HepG2 (cell line): Measurements from ENCODE around the gene CRLF1. TPM values are rescaled to one million over a fixed set of nuclear protein-coding genes. Genes with fewer than 3 reads are reported as not detected.

Source experiments
- ATAC-seq: fragments of 200-7000 bp; cut with Tn5 transposase; 3 replicates; pipeline ENCODE4 v1.9.1; 2020; ENCODE audit warnings: mild to moderate bottlenecking, moderate library complexity
- BruUV-seq: library from RNA; stranded (reverse); fragments of 400-500 nt; replicated peaks from 2 replicates; lab custom pipeline; 2021; lab: Mats Ljungman, UMichigan
- CTCF ChIA-PET: fragments of 300-600 bp; formaldehyde crosslinking; extraction: SDS; loops from one replicate; lab custom pipeline; 2021; ENCODE audit warnings: low total read pairs, inconsistent platforms, low intra/inter-chr PET ratio; lab: Yijun Ruan, JAX
- POLR2A ChIA-PET: fragments of 350-600 bp; sonication (Branson Sonifier 250); formaldehyde crosslinking; loops from one replicate; lab custom pipeline; 2020; ENCODE audit warnings: antibody characterized with exemption, inconsistent platforms; lab: Yijun Ruan, JAX
- DNase-seq: peaks from one replicate; pipeline ENCODE4 v3.0.0-alpha.2; 2015; ENCODE audit warnings: low spot score
- FAIRE-seq: peaks from 3 replicates; lab custom pipeline; 2011; peaks lifted over from hg19 to GRCh38; lab: Jason Lieb, UNC
- H2AFZ ChIP-seq: one replicate; pipeline ENCODE4 v1.6.1; 2011; ENCODE audit warnings: low read length, inconsistent platforms
- H3K27ac ChIP-seq: fragments of 300-600 bp; 3 replicates; pipeline ENCODE4 v1.8.0; 2011; ENCODE audit warnings: mixed run types, mild to moderate bottlenecking, mixed read lengths, low read length, inconsistent platforms; ENCODE audit not compliant: insufficient read depth; ENCODE audit errors: extremely low read length
- H3K27me3 ChIP-seq, 2 experiments: fragments of 200-600 bp in 1 of 2; 2 replicates in 1 of 2; 3 replicates in 1 of 2; pipeline versions ENCODE4 v1.6.0 to v1.8.0; 2011; ENCODE audit warnings: low read length in 2 of 2, mild to moderate bottlenecking in 2 of 2, moderate library complexity in 2 of 2, inconsistent platforms in 1 of 2; ENCODE audit not compliant: insufficient read depth in 2 of 2, control insufficient read depth in 1 of 2
- H3K36me3 ChIP-seq, 2 experiments: fragments of 200-600 bp in 1 of 2; replicated peaks in 1 of 2; 2 replicates in 1 of 2; 3 replicates in 1 of 2; pipeline versions ENCODE4 v1.5.1 to v1.8.0; 2011; ENCODE audit warnings: low read length in 2 of 2, inconsistent platforms in 1 of 2; ENCODE audit not compliant: insufficient read depth in 2 of 2, control insufficient read depth in 1 of 2
- H3K4me1 ChIP-seq: 2 replicates; pipeline ENCODE4 v1.5.1; 2012; ENCODE audit warnings: low read length, inconsistent platforms; ENCODE audit not compliant: insufficient read depth
- H3K4me2 ChIP-seq: 2 replicates; pipeline ENCODE4 v1.6.0; 2011; ENCODE audit warnings: low read depth, low read length, inconsistent platforms
- H3K4me3 ChIP-seq, 3 experiments: fragments of 200-600 bp in 1 of 3; sonication (generic), shearing (Covaris generic) in 1 of 3; replicated peaks in 1 of 3; 2 replicates each; pipeline ENCODE4 v1.5.1; 2011 to 2016; ENCODE audit warnings: low read length in 3 of 3, inconsistent platforms in 2 of 3, low read depth in 2 of 3, mild to moderate bottlenecking in 2 of 3, control low read depth in 1 of 3, mixed read lengths in 1 of 3; ENCODE audit not compliant: insufficient read depth in 1 of 3
- H3K79me2 ChIP-seq: one replicate; pipeline ENCODE4 v1.6.1; 2011; ENCODE audit warnings: low read length, inconsistent platforms; ENCODE audit not compliant: insufficient read depth
- H3K9ac ChIP-seq: 2 replicates; pipeline ENCODE4 v1.6.0; 2011; ENCODE audit warnings: mild to moderate bottlenecking, low read depth, low read length, inconsistent platforms; ENCODE audit not compliant: insufficient read depth
- H3K9me3 ChIP-seq: 2 replicates; pipeline ENCODE4 v1.5.1; 2012; ENCODE audit warnings: mild to moderate bottlenecking, low read length
- H4K20me1 ChIP-seq: 2 replicates; pipeline ENCODE4 v1.6.0; 2011; ENCODE audit warnings: inconsistent platforms, mild to moderate bottlenecking, low read length, moderate library complexity; ENCODE audit not compliant: insufficient read depth
- CHCHD3 ChIP-seq: sonication (generic); formaldehyde crosslinking; IDR thresholded peaks from 2 replicates; pipeline ENCODE4 v1.8.0; 2022; ENCODE audit warnings: mild to moderate bottlenecking, missing genetic modification reagents, moderate library complexity
- ELF4 ChIP-seq: sonication (generic); formaldehyde crosslinking; IDR thresholded peaks from 2 replicates; pipeline ENCODE4 v1.5.0; 2020; ENCODE audit warnings: missing genetic modification reagents, mild to moderate bottlenecking, moderate library complexity, borderline replicate concordance
- EP300 ChIP-seq, 3 experiments: sonication (generic) in 1 of 3; formaldehyde crosslinking in 1 of 3; IDR thresholded peaks; 2 replicates each; pipeline versions ENCODE4 v1.5.1 to v1.6.1; 2011 to 2020; ENCODE audit warnings: low read depth in 2 of 3, low read length in 2 of 3, borderline replicate concordance in 1 of 3, improper control_type of control experiment in 1 of 3, mild to moderate bottlenecking in 1 of 3, missing genetic modification reagents in 1 of 3, moderate library complexity in 1 of 3
- GATA4 ChIP-seq: sonication (generic); IDR thresholded peaks from 2 replicates; pipeline ENCODE4 v1.6.1; 2016; ENCODE audit warnings: antibody characterized with exemption, low read depth, borderline replicate concordance
- GATAD1 ChIP-seq: IDR thresholded peaks from 2 replicates; pipeline ENCODE4 v1.6.1; 2016; ENCODE audit warnings: missing genetic modification reagents, missing compliant biosample characterization
- HNRNPL ChIP-seq: fragments of 200-400 bp; formaldehyde crosslinking; IDR thresholded peaks from 2 replicates; pipeline ENCODE4 v1.6.1; 2017; ENCODE audit warnings: mild to moderate bottlenecking, low read depth, low read length
- KDM5A ChIP-seq: fragments of 200-600 bp; sonication (generic); IDR thresholded peaks from 2 replicates; pipeline ENCODE4 v1.7.0; 2018; ENCODE audit warnings: antibody characterized with exemption, mild to moderate bottlenecking, low read length, borderline replicate concordance
- RBFOX2 ChIP-seq: fragments of 200-400 bp; formaldehyde crosslinking; IDR thresholded peaks from 2 replicates; pipeline ENCODE4 v1.6.1; 2017; ENCODE audit warnings: low read depth, mild to moderate bottlenecking, low read length
- SRSF4 ChIP-seq: fragments of 200-400 bp; formaldehyde crosslinking; IDR thresholded peaks from one replicate; pipeline ENCODE4 v1.6.1; 2018; ENCODE audit warnings: mild to moderate bottlenecking, low read depth, low read length, moderate library complexity; ENCODE audit not compliant: poor library complexity, severe bottlenecking
- XBP1 ChIP-seq: sonication (generic); formaldehyde crosslinking; IDR thresholded peaks from 2 replicates; pipeline ENCODE4 v1.5.0; 2020; ENCODE audit warnings: missing genetic modification reagents
- ZNF136 ChIP-seq: sonication (generic); formaldehyde crosslinking; IDR thresholded peaks from 2 replicates; pipeline ENCODE4 v1.8.1; 2022; ENCODE audit warnings: low read depth, mild to moderate bottlenecking, moderate library complexity, missing genetic modification reagents
- ZNF317 ChIP-seq: sonication (generic); formaldehyde crosslinking; IDR thresholded peaks from 2 replicates; pipeline ENCODE4 v1.5.0; 2020; ENCODE audit warnings: mild to moderate bottlenecking, missing genetic modification reagents
- ZNF562 ChIP-seq: sonication (generic); formaldehyde crosslinking; IDR thresholded peaks from 2 replicates; pipeline ENCODE4 v1.8.0; 2022; ENCODE audit warnings: missing genetic modification reagents, borderline replicate concordance
- ZNF567 ChIP-seq: sonication (generic); formaldehyde crosslinking; IDR thresholded peaks from 2 replicates; pipeline ENCODE4 v1.8.1; 2023; ENCODE audit warnings: mild to moderate bottlenecking, missing genetic modification reagents, borderline replicate concordance
- ZNF883 ChIP-seq: sonication (generic); formaldehyde crosslinking; IDR thresholded peaks from 2 replicates; pipeline ENCODE4 v1.5.1; 2020; ENCODE audit warnings: mild to moderate bottlenecking, missing genetic modification reagents; ENCODE audit errors: not compliant biosample characterization
- WGBS: methylation state at CpG from one replicate; pipeline ENCODE4 v1.1.6; 2017; ENCODE audit warnings: low lambda C conversion rate; 5-methylcytosine and 5-hydroxymethylcytosine counted together
- in situ Hi-C: cut with HindIII; loops from 2 replicates; pipeline ENCODE4 v1.10.0; 2017; ENCODE audit warnings: low pct_unique_long_range_greater_than_20kb; ENCODE audit not compliant: extremely low pct_ligation_motif_present
- intact Hi-C: fragments of 100-400 bp; cut with micrococcal nuclease; formaldehyde crosslinking; loops from one replicate; pipeline ENCODE4 v1.10.0; 2022; ENCODE audit not compliant: unreplicated experiment
- polyA plus RNA-seq, 8 experiments: library from polyadenylated mRNA; depleted of rRNA in 3 of 8; stranded (reverse) in 7 of 8; unstranded in 1 of 8; fragments of >200 nt; fragmentation: Illumina TruSeq in 4 of 8; extraction: Trizol in 4 of 8; gene quantifications; 2 replicates each; pipeline versions ENCODE4 v1.2.1 to v1.2.3, GENCODE V29; 2011 to 2016; ENCODE audit warnings: low read depth in 4 of 8, missing spikeins in 1 of 8, mixed read lengths in 1 of 8; ENCODE audit not compliant: insufficient read depth in 1 of 8
- total RNA-seq, 5 experiments: library from RNA; depleted of rRNA; stranded (reverse); fragments of >200 nt; fragmentation: Illumina TruSeq; extraction: Trizol; gene quantifications; 2 replicates each; pipeline ENCODE4 v1.2.3, GENCODE V29; 2016; ENCODE audit warnings: low read depth in 1 of 5
- TF ChIP-seq, protein P1 (sequence below): sonication (generic); formaldehyde crosslinking; conservative IDR thresholded peaks from 2 replicates; pipeline ENCODE4 v1.4.0; 2020; ENCODE audit warnings: missing genetic modification reagents
- TF ChIP-seq, protein P2 (sequence below): IDR thresholded peaks from 2 replicates; pipeline ENCODE4 v1.6.1; 2012; ENCODE audit warnings: low read depth, low read length, improper control_type of control experiment

The CRLF1 gene
- total and polyA plus RNA-seq, 2 of the 13 experiments (the other 11 are each of a cell fraction or from before 2014, with no cell fraction given) = 217 to 296 TPM

GRCh38 chr19:18588611-18589379 lies 17.8 kb downstream of the CRLF1 start, which contains the start of gene REX1BD:
REX1BD (plus strand) TSS chr19:18588798; CDS start chr19:18588802, 4 bp downstream.
- POLR2A ChIA-PET = interaction anchor here (0.7 to 3.2 kb wide), 26 partner anchors 10 to 365 kb away, joined by 3 to 74 read pairs (median 4); partner anchors contain the start of genes CRLF1, ELL, KXD1 and TMEM59L
- peak; percentile 84 for ATAC-seq
- Histone ChIP-seq H3K36me3 (peaks cover 0 to 9% of the 10 kb centered on the region in 2 experiments; a peak in 1 of 5 replicates), H3K9ac (peak within 1 kb of the TSS; percentile 75), H3K27me3 (no peaks in the 10 kb centered on the region; a peak in 1 of 5 replicates), H3K4me1 (peaks cover 33% of the 10 kb centered on the region), H3K79me2 (no peaks in the 10 kb centered on the region), H2AFZ (no peak within 1 kb of the TSS), H4K20me1 (no peaks in the 10 kb centered on the region), H3K27ac (peak within 1 kb of the TSS; percentile 92), H3K4me2 (peak within 1 kb of the TSS; percentile 96), H3K9me3 (no peaks in the 10 kb centered on the region), H3K4me3 (peak within 1 kb of the TSS; percentile 59 to 85 (median 68))
- in situ Hi-C loops (no loop called here), intact Hi-C loops (loop anchor here (1.0 to 2.0 kb wide), 2 partner anchors 86 to 120 kb away; no protein-coding TSS in a partner anchor)
- WGBS = under 1% methylated on average over 22 of the region's 72 CpGs
- BruUV-seq = no TSS peak
- no peak for FAIRE-seq
- CTCF ChIA-PET = no interaction called here
- peak; percentile 78 for DNase-seq
- TF ChIP-seq ZNF136 (CRISPR knock-in tag) = no peak
- peak; percentile 80 for TF ChIP-seq GATA4
- TF ChIP-seq CHCHD3 (CRISPR knock-in tag) = no peak
- no peak for TF ChIP-seq ELF4 (CRISPR knock-in tag)
- TF ChIP-seq RBFOX2 = peak; percentile 95
- TF ChIP-seq ZNF567 = no peak; the same call in none of the 2 replicates
- TF ChIP-seq EP300 (IDR thresholded peaks at IDR 0.05; ENCODE audit: low read depth in 2 of 2, low read length in 2 of 2) = no peak
- no peak; the same call in none of the 2 replicates for TF ChIP-seq EP300 (CRISPR knock-in tag; IDR thresholded peaks at IDR 0.05; ENCODE audit: borderline replicate concordance)
- TF ChIP-seq ZNF317 (CRISPR knock-in tag) = peak; percentile 55; the same call in 1 of the 2 replicates
- TF ChIP-seq GATAD1 = peak; percentile 85
- TF ChIP-seq XBP1 (CRISPR knock-in tag) = no peak
- TF ChIP-seq ZNF883 (CRISPR knock-in tag) = peak; percentile 14
- TF ChIP-seq, protein P1, sequence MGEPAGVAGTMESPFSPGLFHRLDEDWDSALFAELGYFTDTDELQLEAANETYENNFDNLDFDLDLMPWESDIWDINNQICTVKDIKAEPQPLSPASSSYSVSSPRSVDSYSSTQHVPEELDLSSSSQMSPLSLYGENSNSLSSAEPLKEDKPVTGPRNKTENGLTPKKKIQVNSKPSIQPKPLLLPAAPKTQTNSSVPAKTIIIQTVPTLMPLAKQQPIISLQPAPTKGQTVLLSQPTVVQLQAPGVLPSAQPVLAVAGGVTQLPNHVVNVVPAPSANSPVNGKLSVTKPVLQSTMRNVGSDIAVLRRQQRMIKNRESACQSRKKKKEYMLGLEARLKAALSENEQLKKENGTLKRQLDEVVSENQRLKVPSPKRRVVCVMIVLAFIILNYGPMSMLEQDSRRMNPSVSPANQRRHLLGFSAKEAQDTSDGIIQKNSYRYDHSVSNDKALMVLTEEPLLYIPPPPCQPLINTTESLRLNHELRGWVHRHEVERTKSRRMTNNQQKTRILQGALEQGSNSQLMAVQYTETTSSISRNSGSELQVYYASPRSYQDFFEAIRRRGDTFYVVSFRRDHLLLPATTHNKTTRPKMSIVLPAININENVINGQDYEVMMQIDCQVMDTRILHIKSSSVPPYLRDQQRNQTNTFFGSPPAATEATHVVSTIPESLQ = no peak
- TF ChIP-seq SRSF4 = peak; percentile 70
- peak; percentile 50; the same call in 1 of the 2 replicates for TF ChIP-seq KDM5A
- TF ChIP-seq, protein P2, sequence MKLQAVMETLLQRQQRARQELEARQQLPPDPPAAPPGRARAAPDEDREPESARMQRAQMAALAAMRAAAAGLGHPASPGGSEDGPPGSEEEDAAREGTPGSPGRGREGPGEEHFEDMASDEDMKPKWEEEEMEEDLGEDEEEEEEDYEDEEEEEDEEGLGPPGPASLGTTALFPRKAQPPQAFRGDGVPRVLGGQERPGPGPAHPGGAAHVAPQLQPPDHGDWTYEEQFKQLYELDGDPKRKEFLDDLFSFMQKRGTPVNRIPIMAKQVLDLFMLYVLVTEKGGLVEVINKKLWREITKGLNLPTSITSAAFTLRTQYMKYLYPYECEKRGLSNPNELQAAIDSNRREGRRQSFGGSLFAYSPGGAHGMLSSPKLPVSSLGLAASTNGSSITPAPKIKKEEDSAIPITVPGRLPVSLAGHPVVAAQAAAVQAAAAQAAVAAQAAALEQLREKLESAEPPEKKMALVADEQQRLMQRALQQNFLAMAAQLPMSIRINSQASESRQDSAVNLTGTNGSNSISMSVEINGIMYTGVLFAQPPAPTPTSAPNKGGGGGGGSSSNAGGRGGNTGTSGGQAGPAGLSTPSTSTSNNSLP = no peak
- peak; percentile 23; the same call in 1 of the 2 replicates for TF ChIP-seq HNRNPL
- TF ChIP-seq ZNF562 (CRISPR knock-in tag) = no peak
